ENCODE measurements around the gene EGLN3. TPM values are rescaled to one million over a fixed set of nuclear protein-coding genes. Genes with fewer than 3 reads are reported as not detected.

Gene EGLN3
- total RNA-seq, 2 experiments from 2014 or later: 1.2 to 1.9 TPM

DNA sequence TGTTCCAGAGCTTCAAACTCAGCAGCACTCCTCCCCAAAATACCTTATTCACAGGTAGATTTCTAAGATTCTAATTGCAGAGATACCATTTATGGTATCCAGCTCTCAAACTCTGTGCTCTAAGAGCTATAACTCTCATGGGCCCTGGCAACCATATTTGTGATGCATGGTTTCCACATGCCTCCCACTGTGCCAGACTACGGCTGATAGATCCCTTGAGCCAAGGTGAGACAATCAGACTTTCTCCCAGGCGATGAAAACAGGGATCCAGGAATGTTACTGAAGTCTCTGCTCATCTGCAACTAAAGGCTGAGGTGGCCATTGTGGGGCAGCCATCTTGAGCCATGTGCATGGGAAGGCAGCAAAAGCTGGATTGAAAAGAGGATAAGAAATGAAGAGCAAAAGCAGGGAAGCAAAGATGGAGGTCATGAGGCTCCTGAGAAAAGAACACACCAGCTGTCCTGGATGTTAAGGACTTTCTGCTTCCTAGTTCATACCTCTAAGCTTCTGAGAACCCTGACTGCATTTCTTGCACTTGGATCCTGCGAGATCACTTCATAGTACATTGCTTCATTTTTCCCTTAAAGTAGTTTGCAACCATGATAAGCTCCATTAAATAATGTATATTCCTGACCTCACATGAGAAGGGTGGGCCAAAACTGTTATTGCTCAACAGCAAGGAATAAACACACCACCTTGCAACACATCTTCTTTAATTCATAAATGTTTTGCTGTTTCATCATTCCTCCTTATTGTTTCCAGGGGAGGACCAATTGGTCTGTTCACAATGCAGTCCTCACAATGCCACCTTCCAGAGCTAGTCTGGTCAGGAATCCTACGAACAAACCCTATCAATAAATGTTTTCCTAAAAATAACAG lies 5.4 kb downstream of the EGLN3 start:
- DNase-seq: no peak
- Mint-ChIP-seq H3K4me1 (ENCODE audit: low read depth) (peaks cover 8% of the 10 kb centered on the region), H3K9me3 (no peaks in the 10 kb centered on the region), H3K4me3 (no peak overlapping the region), H3K27me3 (peaks cover 17% of the 10 kb centered on the region), H3K27ac (no peak overlapping the region), H3K36me3 (no peaks in the 10 kb centered on the region)
- ChIA-PET CTCF (interaction anchor here (1.3 kb wide), 1 partner anchor 153 kb away, joined by 4 read pairs; no protein-coding TSS in a partner anchor), POLR2A (no interaction called here)
- intact Hi-C loops (cut with micrococcal nuclease): no loop called here

DNA sequence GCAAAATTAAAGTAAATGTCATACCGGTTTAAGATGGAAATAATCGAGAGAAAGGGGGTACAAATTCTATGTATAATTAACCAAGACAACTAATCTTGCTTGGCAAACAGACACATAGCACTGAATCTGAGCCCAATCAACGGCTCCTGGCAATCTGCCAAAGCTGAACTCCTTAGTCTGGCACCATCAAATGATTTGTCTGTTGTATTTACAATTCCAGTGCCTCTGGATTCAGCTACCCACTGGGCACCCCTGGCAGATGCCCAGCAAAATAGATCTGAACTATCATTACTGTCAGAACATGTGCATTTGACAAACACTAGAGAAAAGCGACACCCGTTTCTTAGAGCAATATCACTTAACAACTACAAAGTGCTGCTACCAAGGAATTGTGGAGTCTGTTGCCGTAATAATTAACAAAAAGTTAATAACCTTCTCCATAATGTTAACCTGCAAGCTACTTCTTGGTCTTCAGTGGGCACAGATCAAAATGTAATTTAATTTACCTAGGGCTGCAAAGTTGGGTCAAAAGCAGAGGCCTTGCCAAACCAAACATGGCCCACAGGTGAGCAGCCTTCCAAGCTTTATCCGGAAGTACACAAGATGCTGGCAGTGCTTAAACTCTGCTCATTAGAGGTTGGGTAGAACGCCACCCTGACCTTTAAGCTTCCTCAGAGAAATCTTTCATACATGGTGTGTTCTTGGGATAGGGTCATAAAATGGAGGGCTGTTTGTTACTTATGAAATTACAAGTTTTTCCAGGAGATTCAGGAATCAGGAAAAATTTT lies 7.6 kb downstream of the EGLN3 start:
- no peak overlapping the region for H3K4me3 Mint-ChIP-seq
- CTCF ChIA-PET: no interaction called here
- no peak overlapping the region for H3K27ac Mint-ChIP-seq

DNA sequence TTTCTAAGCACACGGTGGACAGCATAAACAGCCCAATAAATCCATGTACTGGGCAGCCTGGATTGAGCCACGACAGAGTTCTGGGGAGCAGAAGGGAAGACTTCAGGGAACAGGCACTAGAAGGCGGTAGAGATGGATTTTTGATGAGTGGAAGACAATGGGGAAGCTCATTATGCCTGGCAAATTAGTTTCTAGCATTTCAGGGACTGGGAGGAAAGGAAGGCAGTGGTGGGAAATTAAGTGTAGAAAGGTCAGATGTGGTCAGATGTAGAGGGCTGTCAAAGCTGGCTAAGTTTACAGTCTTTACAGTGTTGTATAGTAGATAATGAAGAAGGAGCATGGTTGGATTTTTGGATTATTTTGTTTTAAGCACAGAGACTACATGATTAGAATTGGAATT lies 9.2 kb downstream of the EGLN3 start:
- H3K27ac Mint-ChIP-seq: no peak overlapping the region
- H3K9me3 Mint-ChIP-seq: no peaks in the 10 kb centered on the region
- DNase-seq: no peak
- no peak overlapping the region for H3K4me3 Mint-ChIP-seq
- H3K27me3 Mint-ChIP-seq: no peaks in the 10 kb centered on the region
- ChIA-PET POLR2A (no interaction called here), CTCF (interaction anchor here (1.3 kb wide), 1 partner anchor 102 kb away, joined by 4 read pairs; no protein-coding TSS in a partner anchor)
- no peaks in the 10 kb centered on the region for H3K4me1 Mint-ChIP-seq (ENCODE audit: low read depth)
- no peaks in the 10 kb centered on the region for H3K36me3 Mint-ChIP-seq
- intact Hi-C loops (cut with micrococcal nuclease): no loop called here

More for the DNA sequence above, 7.6 kb downstream of the EGLN3 start:
- Mint-ChIP-seq H3K36me3 (no peaks in the 10 kb centered on the region), H3K9me3 (no peaks in the 10 kb centered on the region), H3K27me3 (peaks cover 1% of the 10 kb centered on the region), H3K4me1 (ENCODE audit: low read depth) (no peaks in the 10 kb centered on the region)
- POLR2A ChIA-PET: no interaction called here
- DNase-seq: no peak
- intact Hi-C loops (cut with micrococcal nuclease): no loop called here

DNA sequence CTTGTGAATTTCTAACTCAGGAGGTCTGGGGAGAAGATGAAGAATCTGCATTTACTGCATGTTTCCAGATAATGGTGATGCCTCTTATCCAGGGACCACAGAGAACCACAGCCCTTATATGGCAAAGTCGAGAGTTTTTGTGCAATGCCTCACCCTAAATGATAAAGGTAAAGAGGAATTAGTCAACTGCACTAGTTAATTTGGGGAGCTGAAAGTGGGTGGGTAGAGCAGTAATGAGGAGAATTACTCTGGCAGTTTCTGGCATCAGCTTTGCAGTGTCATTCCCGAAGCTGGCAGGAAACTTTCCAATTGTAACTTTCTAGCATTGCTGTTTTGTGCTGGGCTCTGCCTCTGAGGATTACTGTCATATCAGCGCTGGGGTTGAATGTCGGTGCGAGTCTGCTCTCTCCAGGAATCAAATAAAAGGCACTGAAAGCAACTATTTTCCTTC lies 10.3 kb downstream of the EGLN3 start:
- POLR2A ChIA-PET: no interaction called here
- intact Hi-C loops (cut with micrococcal nuclease): no loop called here
- no peak for DNase-seq
- CTCF ChIA-PET: interaction anchor here (1.2 to 1.3 kb wide), 2 partner anchors 17 to 101 kb away, joined by 3 to 4 read pairs; no protein-coding TSS in a partner anchor
- H3K4me1 Mint-ChIP-seq (ENCODE audit: low read depth): no peaks in the 10 kb centered on the region
- H3K9me3 Mint-ChIP-seq: no peaks in the 10 kb centered on the region
- no peak overlapping the region for H3K4me3 Mint-ChIP-seq
- no peak overlapping the region for H3K27ac Mint-ChIP-seq
- H3K36me3 Mint-ChIP-seq: no peaks in the 10 kb centered on the region
- peaks cover 1% of the 10 kb centered on the region for H3K27me3 Mint-ChIP-seq

DNA sequence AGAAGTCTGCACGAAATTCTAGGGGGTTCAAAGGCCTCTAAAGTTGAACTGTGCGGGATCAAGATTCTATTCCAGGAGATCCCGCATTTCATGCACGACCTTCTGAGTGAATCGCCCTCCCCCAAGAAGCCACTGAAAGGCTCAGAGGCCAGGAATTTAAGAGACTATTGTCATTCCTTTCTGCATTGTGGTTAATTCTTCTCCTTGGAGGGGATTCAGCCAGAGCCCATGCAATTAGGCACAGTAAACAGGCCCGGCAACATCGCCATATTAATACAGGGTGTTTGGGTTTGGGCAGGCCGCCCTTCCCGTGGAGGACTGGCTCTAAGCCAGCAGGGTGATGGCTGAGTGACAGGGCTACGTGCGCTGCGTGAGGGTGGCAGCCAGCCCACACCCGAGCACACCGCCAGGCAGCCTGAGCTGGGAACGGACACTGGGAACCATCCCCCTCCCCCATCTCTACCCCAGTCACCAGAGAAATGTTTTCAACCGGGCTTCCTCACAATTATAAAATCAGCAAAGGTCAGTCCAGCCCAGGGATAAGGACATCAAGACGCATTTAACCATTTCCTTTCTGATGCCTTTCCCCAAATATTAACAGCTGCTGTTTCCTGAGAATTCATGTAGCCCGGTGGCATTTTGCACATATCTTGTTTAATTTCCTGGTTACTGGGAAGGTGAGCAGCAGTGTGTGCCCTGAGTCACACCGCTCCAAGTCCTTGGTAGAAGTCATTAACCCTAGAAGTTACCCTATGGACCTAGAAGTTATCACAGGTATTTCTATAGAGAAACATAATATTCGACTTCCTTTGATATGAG lies 12.5 kb downstream of the EGLN3 start:
- ChIA-PET CTCF (no interaction called here), POLR2A (no interaction called here)
- intact Hi-C loops (cut with micrococcal nuclease): no loop called here
- H3K9me3 Mint-ChIP-seq: no peaks in the 10 kb centered on the region
- no peak for DNase-seq
- H3K4me3 Mint-ChIP-seq: no peak overlapping the region
- no peaks in the 10 kb centered on the region for H3K4me1 Mint-ChIP-seq (ENCODE audit: low read depth)
- H3K27me3 Mint-ChIP-seq: peaks cover 2% of the 10 kb centered on the region
- no peak overlapping the region for H3K27ac Mint-ChIP-seq
- no peaks in the 10 kb centered on the region for H3K36me3 Mint-ChIP-seq

DNA sequence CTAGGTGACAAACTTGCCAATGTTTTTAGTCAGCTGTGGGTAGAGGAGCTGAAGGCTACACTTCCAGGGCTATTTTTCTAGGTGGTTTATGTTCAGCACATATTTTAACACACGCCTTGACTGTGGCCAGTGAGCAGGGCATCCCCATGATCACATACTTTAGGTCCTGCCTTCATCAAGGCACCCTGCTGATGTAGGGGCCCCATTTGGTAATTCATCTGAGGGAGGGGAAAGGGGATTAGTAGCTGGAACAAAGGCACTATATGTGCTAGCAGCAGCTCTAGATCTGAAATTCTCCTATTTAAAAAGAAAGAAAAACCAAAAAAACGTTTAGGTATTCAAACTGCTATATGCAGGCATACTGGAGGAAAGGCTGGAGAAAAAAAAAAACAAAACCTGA lies 14.5 kb downstream of the EGLN3 start:
- ChIA-PET POLR2A (no interaction called here), CTCF (interaction anchor here (1.2 kb wide), 1 partner anchor 14 kb away, joined by 3 read pairs; no protein-coding TSS in a partner anchor)
- intact Hi-C loops (cut with micrococcal nuclease): no loop called here
- no peaks in the 10 kb centered on the region for H3K4me1 Mint-ChIP-seq (ENCODE audit: low read depth)
- H3K9me3 Mint-ChIP-seq: no peaks in the 10 kb centered on the region
- peaks cover 2% of the 10 kb centered on the region for H3K27me3 Mint-ChIP-seq
- DNase-seq: no peak
- H3K36me3 Mint-ChIP-seq: no peaks in the 10 kb centered on the region
- no peak overlapping the region for H3K4me3 Mint-ChIP-seq
- H3K27ac Mint-ChIP-seq: no peak overlapping the region

DNA sequence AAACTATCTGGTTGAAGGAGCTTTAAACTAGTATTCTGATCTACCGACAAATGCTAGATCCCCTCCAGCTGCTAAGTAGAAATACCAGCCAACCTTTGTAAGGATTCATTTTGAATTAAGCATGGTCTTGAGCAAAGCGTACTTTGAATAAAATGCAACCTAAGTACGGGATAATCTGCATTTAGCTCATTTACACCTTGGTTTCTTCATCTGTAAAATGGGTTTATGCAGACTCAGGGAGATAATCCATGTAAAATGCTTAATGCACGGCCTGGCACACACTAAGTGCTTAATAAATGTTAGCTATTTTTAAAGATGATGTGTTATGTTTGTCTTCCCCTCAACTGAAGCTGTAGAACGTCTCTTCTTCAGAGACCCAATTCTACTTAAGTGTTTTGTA lies 15.9 kb downstream of the EGLN3 start:
- Mint-ChIP-seq H3K4me1 (ENCODE audit: low read depth) (no peaks in the 10 kb centered on the region), H3K27ac (no peak overlapping the region), H3K4me3 (no peak overlapping the region), H3K9me3 (no peaks in the 10 kb centered on the region), H3K36me3 (no peaks in the 10 kb centered on the region), H3K27me3 (peaks cover 2% of the 10 kb centered on the region)
- CTCF ChIA-PET: no interaction called here
- intact Hi-C loops (cut with micrococcal nuclease): no loop called here
- POLR2A ChIA-PET: no interaction called here
- no peak for DNase-seq

DNA sequence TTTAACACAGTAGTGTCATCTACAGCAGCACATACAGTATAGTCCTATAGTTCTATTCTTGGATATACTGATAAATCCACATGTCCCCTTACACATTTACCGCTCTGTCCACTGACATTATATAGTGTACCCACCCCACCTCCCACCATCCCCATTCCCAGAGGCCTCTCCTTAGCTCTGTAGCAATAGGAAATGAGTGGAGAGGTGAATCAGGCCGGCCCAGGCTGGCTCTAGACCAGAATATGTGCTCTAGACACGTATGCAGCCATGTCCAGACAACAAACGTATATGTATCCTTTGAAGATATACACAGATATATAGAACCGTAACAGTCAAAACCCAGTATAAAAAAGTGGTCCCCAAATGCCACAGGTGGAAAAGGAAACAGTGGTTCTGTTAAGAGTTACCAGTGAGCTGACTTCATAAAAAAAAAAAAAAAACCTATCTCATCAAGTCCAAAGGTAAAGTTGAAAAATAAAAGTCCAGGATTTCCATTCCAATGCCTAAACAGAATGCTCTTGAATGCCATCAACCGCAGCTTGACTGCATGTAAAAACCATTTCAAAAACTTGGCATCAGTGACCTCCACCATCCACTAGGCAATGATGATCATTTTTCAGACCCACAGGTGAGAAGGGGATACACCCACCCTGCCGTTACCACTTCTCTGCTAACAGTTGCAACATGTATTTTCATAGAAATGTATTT lies 16.7 kb downstream of the EGLN3 start:
- intact Hi-C loops (cut with micrococcal nuclease): no loop called here
- H3K27ac Mint-ChIP-seq: no peak overlapping the region
- DNase-seq: no peak
- H3K4me3 Mint-ChIP-seq: no peak overlapping the region
- H3K9me3 Mint-ChIP-seq: no peaks in the 10 kb centered on the region
- H3K4me1 Mint-ChIP-seq (ENCODE audit: low read depth): no peaks in the 10 kb centered on the region
- CTCF ChIA-PET: no interaction called here
- peaks cover 2% of the 10 kb centered on the region for H3K27me3 Mint-ChIP-seq
- POLR2A ChIA-PET: no interaction called here
- no peaks in the 10 kb centered on the region for H3K36me3 Mint-ChIP-seq

DNA sequence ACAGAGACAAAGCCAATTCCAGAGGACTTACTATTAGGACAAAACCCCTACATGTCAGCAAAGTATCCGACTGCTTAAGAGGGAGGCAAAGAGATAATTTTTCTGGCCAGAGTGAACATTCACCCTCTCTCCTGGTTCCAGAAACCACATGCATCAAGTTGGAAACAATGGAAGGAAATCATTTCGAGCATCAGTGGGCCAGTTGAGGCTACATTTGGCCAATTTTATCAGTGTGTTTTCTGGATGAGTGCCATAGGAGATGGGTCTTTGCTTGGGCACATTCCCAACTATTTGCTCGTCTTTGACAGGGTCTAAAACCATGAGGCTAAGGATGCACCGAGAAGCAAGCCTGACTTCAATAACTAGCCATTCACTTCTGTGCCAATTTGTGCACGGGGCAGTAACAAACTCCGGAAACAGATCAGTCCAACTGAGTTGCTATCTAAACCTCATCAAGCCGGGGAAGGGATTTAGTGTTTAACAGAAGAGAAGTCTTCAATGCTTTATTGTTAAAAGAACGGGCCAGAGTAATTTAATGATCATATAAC lies 17.4 kb downstream of the EGLN3 start:
- no peaks in the 10 kb centered on the region for H3K4me1 Mint-ChIP-seq (ENCODE audit: low read depth)
- ChIA-PET CTCF (interaction anchor here (0.9 kb wide), 1 partner anchor 389 kb away, joined by 3 read pairs; no protein-coding TSS in a partner anchor), POLR2A (no interaction called here)

DNA sequence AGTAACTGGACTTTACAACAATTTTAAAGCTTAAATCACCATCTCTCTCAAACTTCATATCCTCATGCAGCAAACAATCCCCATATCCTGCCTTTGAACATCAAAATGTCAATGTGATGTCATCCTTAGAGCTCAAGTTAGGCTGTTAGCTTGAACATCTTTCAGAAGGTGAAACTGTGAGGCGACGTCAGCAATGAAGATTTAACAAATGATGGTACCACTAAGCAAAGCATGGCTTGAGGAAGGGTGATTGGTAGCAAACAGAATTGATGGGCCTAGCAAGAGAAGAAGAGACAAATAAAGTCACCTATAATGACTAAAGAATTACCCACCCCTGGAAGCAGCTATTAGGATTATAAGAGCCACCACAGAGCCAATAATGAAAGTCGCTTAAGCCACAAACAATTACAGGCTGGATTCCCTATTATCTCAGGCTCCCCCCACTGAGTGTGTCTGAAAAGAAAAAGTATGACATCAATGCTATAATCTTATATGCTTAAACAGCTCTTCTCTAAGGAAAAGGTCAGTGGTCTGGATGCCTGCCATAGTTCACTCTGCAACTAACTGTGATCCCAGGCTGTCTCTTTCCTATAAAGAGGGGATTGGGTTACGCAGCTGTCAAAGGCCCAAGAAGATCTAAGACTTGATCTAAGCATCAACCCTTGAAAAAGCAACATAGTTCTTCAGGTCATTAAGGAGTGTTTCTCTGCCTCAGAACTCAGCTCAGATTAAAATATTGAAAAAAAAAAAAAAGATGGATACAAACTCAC lies 18.1 kb downstream of the EGLN3 start:
- Mint-ChIP-seq H3K4me3 (no peak overlapping the region), H3K4me1 (ENCODE audit: low read depth) (no peaks in the 10 kb centered on the region), H3K9me3 (no peaks in the 10 kb centered on the region), H3K27me3 (peaks cover 2% of the 10 kb centered on the region), H3K27ac (no peak overlapping the region), H3K36me3 (no peaks in the 10 kb centered on the region)
- intact Hi-C loops (cut with micrococcal nuclease): no loop called here
- ChIA-PET CTCF (interaction anchor here (0.9 kb wide), 1 partner anchor 390 kb away, joined by 3 read pairs; no protein-coding TSS in a partner anchor), POLR2A (no interaction called here)
- DNase-seq: no peak

More for the DNA sequence above, 17.4 kb downstream of the EGLN3 start:
- Mint-ChIP-seq H3K36me3 (no peaks in the 10 kb centered on the region), H3K9me3 (no peaks in the 10 kb centered on the region), H3K4me3 (no peak overlapping the region), H3K27ac (no peak overlapping the region), H3K27me3 (peaks cover 2% of the 10 kb centered on the region)
- intact Hi-C loops (cut with micrococcal nuclease): no loop called here
- DNase-seq: no peak

DNA sequence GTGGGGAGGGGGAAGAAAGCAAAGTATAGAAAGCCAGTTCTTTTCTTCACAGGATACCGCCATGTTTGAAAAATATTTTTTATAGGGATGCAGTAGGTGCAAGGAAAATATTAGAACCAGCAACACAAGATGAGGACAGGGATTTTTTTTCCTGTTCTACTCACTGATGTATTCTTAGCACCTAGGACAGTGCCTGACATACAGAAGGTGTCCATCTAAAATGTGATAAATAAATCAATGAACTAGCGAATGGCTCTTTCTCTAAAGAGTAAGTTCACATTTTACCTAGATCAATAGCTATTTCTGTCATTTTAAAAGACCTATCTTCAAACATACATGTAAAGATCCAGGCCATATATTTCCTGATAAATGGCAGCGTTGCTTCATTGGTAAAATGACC lies 18.8 kb downstream of the EGLN3 start:
- CTCF ChIA-PET: no interaction called here
- Mint-ChIP-seq H3K9me3 (no peaks in the 10 kb centered on the region), H3K36me3 (no peaks in the 10 kb centered on the region), H3K27ac (no peak overlapping the region), H3K4me1 (ENCODE audit: low read depth) (no peaks in the 10 kb centered on the region), H3K27me3 (peaks cover 2% of the 10 kb centered on the region), H3K4me3 (no peak overlapping the region)
- POLR2A ChIA-PET: no interaction called here
- DNase-seq: no peak
- intact Hi-C loops (cut with micrococcal nuclease): no loop called here

Data from activated CD4-positive, alpha-beta memory T cell treated with anti-CD3 and anti-CD28 coated beads for 36 hours (primary cell).